ENCODE results near the gene IL2RA. TPM values are rescaled to one million over a fixed set of nuclear protein-coding genes. Genes with fewer than 3 reads are reported as not detected.

Gene IL2RA
- total and polyA plus RNA-seq, 7 experiments from 2014 or later = 0.85 to 266 (median 3.3) TPM

- H3K9me3 ChIP-seq (ENCODE audit: control insufficient read depth in 2 of 3, low read length in 3 of 3) = no peaks in the 10 kb centered on the region
- peaks cover 0 to 16% of the 10 kb centered on the region in 2 donors for H3K4me1 ChIP-seq (ENCODE audit: control insufficient read depth in 2 of 2, insufficient read depth in 2 of 2, low read length in 2 of 2)
- no peaks in the 10 kb centered on the region for H3K27me3 ChIP-seq (ENCODE audit: control insufficient read depth in 2 of 2, insufficient read depth in 2 of 2, low read length in 2 of 2)
- CTCF ChIA-PET = no interaction called here
- Mint-ChIP-seq H3K4me3 (no peak overlapping the region), H3K4me1 (peaks cover 18 to 60% (median 26%) of the 10 kb centered on the region in 7 donors), H3K36me3 (peaks cover 0 to 20% (median 4%) of the 10 kb centered on the region in 5 donors), H3K9me3 (no peaks in the 10 kb centered on the region), H3K27me3 (no peaks in the 10 kb centered on the region), H3K27ac (no peak overlapping the region)
- peaks cover 0 to 4% (median 3%) of the 10 kb centered on the region in 3 experiments for H3K36me3 ChIP-seq (ENCODE audit: control insufficient read depth in 2 of 3, insufficient read depth in 3 of 3, low read length in 3 of 3)
- intact Hi-C loops (cut with micrococcal nuclease) = loop anchor here (10.0 kb wide), 3 partner anchors 158 to 1148 kb away; partner anchors contain the start of genes AKR1E2 (in 1 of the 2) and GDI2 (in 1 of the 2)
- no peak for DNase-seq
- POLR2A ChIA-PET = no interaction called here
- no peak overlapping the region for H3K4me3 ChIP-seq (ENCODE audit: low read length)
- no peak for ATAC-seq
- no peak overlapping the region for H3K27ac ChIP-seq (ENCODE audit: low read depth, low read length)
Observed at GRCh38 chr10:5973069-5973468, 89.1 kb downstream of the IL2RA start.

DNA sequence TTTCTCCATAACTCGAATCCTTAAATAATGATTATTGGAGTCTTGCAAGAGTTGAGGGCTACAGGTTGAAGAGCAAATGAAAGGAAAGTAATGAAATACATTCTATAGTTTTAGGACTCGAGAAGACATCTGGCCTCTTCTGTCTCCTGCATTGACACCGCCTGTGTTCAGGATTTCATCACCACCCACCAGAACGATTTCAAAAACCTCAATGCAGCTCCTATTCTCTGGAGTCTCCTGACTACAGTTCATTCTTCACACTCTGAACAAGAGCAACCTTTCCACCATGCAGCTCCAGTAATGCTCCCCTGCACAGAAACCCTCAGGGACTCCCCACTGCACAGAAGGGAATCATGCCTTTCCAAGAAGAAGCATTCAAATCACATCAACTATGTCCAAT is 90.3 kb downstream of the IL2RA start:
- ChIA-PET CTCF (no interaction called here), POLR2A (no interaction called here)
- peak overlapping the region in 1 of 10 donors; percentile 61 for H3K4me3 Mint-ChIP-seq

DNA sequence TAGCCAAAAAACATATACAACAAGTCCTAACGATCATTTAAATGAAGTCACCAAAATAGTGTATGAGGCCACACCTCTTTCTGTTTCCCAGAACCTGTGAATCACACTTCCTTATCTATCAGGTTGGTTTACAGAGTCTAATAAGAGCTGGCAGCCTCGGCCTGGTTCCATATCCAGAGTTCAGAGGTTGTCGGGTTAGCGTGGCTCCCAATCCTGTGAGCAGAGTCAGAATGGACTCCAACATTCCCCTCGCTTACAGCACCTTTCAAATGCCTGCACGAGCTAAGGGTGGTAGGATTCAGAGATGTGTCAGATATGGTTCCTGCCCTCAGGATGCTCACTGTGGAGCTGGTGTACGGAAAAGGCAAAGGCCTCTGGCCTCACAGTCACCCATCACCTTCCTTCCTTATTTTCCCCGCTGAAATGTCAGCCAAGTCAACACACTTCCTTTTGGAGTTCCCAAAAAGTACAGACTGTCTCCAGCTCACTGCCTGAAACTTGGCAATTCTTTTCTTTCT is 90.8 kb downstream of the IL2RA start:
- Histone ChIP-seq H3K36me3 (ENCODE audit: control insufficient read depth in 2 of 3, insufficient read depth in 3 of 3, low read length in 3 of 3) (peaks cover 0 to 3% (median 0%) of the 10 kb centered on the region in 3 experiments), H3K9me3 (ENCODE audit: control insufficient read depth in 2 of 3, low read length in 3 of 3) (no peaks in the 10 kb centered on the region), H3K27me3 (ENCODE audit: control insufficient read depth in 2 of 2, insufficient read depth in 2 of 2, low read length in 2 of 2) (no peaks in the 10 kb centered on the region), H3K27ac (ENCODE audit: low read depth, low read length) (no peak overlapping the region), H3K4me3 (ENCODE audit: low read length) (no peak overlapping the region), H3K4me1 (ENCODE audit: control insufficient read depth in 2 of 2, insufficient read depth in 2 of 2, low read length in 2 of 2) (peaks cover 0 to 15% of the 10 kb centered on the region in 2 donors)
- peaks cover 0 to 22% (median 4%) of the 10 kb centered on the region in 5 donors for H3K36me3 Mint-ChIP-seq
- peak overlapping the region in 1 of 10 donors; percentile 61 for H3K4me3 Mint-ChIP-seq
- DNase-seq (no peak), ATAC-seq (no peak)
- H3K27me3 Mint-ChIP-seq = no peaks in the 10 kb centered on the region
- CTCF ChIA-PET = no interaction called here
- H3K9me3 Mint-ChIP-seq = no peaks in the 10 kb centered on the region
- intact Hi-C loops (cut with micrococcal nuclease) = loop anchor here (10.0 kb wide), 3 partner anchors 157 to 1147 kb away; partner anchors contain the start of genes AKR1E2 (in 1 of the 2) and GDI2 (in 1 of the 2)
- peaks cover 14 to 58% (median 22%) of the 10 kb centered on the region in 7 donors for H3K4me1 Mint-ChIP-seq
- peak overlapping the region in 3 of 9 donors; percentile 3 to 85 (median 42) for H3K27ac Mint-ChIP-seq
- POLR2A ChIA-PET = no interaction called here

More for the DNA sequence above, 90.3 kb downstream of the IL2RA start:
- H3K36me3 Mint-ChIP-seq = peaks cover 0 to 22% (median 4%) of the 10 kb centered on the region in 5 donors
- no peak for DNase-seq
- intact Hi-C loops (cut with micrococcal nuclease) = loop anchor here (10.0 kb wide), 3 partner anchors 157 to 1147 kb away; partner anchors contain the start of genes AKR1E2 (in 1 of the 2) and GDI2 (in 1 of the 2)
- no peaks in the 10 kb centered on the region for H3K9me3 Mint-ChIP-seq
- peaks cover 17 to 60% (median 25%) of the 10 kb centered on the region in 7 donors for H3K4me1 Mint-ChIP-seq
- peaks cover 0 to 3% (median 0%) of the 10 kb centered on the region in 3 experiments for H3K36me3 ChIP-seq (ENCODE audit: control insufficient read depth in 2 of 3, insufficient read depth in 3 of 3, low read length in 3 of 3)
- H3K27ac ChIP-seq (ENCODE audit: low read depth, low read length) = no peak overlapping the region
- ATAC-seq = no peak
- H3K4me1 ChIP-seq (ENCODE audit: control insufficient read depth in 2 of 2, insufficient read depth in 2 of 2, low read length in 2 of 2) = peaks cover 0 to 15% of the 10 kb centered on the region in 2 donors
- H3K27me3 Mint-ChIP-seq = no peaks in the 10 kb centered on the region
- H3K27me3 ChIP-seq (ENCODE audit: control insufficient read depth in 2 of 2, insufficient read depth in 2 of 2, low read length in 2 of 2) = no peaks in the 10 kb centered on the region
- H3K27ac Mint-ChIP-seq = peak overlapping the region in 4 of 9 donors; percentile 3 to 85 (median 31)
- H3K4me3 ChIP-seq (ENCODE audit: low read length) = no peak overlapping the region
- no peaks in the 10 kb centered on the region for H3K9me3 ChIP-seq (ENCODE audit: control insufficient read depth in 2 of 3, low read length in 3 of 3)

DNA sequence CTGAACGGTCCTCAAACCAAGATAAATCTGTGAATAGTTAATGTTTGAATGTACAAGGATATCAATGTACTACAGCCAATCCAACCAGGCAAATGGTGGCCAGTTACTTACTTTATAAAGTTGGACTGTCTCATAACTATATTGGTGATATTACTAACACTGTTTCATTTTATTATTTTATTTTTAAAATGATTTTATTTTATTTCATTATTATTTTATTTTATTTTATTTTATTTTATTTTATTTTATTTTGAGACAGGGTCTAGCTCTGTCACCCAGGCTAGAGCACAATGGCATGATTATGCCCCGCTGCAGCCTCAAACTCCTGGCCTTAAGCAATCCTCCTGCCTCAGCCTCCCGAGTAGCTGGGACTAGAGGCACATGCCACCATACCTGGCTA is 91.6 kb downstream of the IL2RA start:
- Mint-ChIP-seq H3K27me3 (no peaks in the 10 kb centered on the region), H3K9me3 (no peaks in the 10 kb centered on the region), H3K4me3 (peak overlapping the region in 1 of 10 donors; percentile 42), H3K27ac (peak overlapping the region in 1 of 9 donors; percentile 85), H3K36me3 (peaks cover 0 to 20% (median 4%) of the 10 kb centered on the region in 5 donors), H3K4me1 (peaks cover 5 to 51% (median 18%) of the 10 kb centered on the region in 7 donors)
- peaks cover 0 to 4% (median 3%) of the 10 kb centered on the region in 3 experiments for H3K36me3 ChIP-seq (ENCODE audit: control insufficient read depth in 2 of 3, insufficient read depth in 3 of 3, low read length in 3 of 3)
- no peaks in the 10 kb centered on the region for H3K27me3 ChIP-seq (ENCODE audit: control insufficient read depth in 2 of 2, insufficient read depth in 2 of 2, low read length in 2 of 2)
- intact Hi-C loops (cut with micrococcal nuclease) = loop anchor here (10.0 kb wide), 3 partner anchors 156 to 1146 kb away; partner anchors contain the start of genes AKR1E2 (in 1 of the 2) and GDI2 (in 1 of the 2)
- POLR2A ChIA-PET = no interaction called here
- H3K4me1 ChIP-seq (ENCODE audit: control insufficient read depth in 2 of 2, insufficient read depth in 2 of 2, low read length in 2 of 2) = peaks cover 0 to 15% of the 10 kb centered on the region in 2 donors
- no peaks in the 10 kb centered on the region for H3K9me3 ChIP-seq (ENCODE audit: control insufficient read depth in 2 of 3, low read length in 3 of 3)
- ATAC-seq (no peak), DNase-seq (peak in 1 of 9 donors; percentile 7)
- CTCF ChIA-PET = no interaction called here
- no peak overlapping the region for H3K4me3 ChIP-seq (ENCODE audit: low read length)
- no peak overlapping the region for H3K27ac ChIP-seq (ENCODE audit: low read depth, low read length)

DNA sequence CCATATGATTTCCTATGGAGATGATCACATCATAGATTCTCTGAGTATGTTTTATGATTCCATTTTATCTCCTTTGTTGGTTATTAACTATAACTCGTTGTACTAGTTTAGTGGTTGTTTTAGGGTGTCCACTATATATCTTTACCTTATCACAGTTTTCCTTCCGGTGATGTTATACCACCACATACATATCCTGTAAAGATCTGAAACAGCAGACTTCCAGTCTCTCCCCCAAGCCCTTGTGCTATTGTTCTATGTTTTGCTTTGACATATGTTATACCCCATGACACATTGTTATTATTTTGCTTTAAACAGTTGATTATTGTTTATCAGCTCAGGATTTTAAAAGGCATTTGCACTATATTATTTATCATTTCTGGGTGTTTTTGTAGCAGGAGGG is 92.1 kb downstream of the IL2RA start:
- H3K9me3 Mint-ChIP-seq = no peaks in the 10 kb centered on the region
- peaks cover 0 to 4% (median 3%) of the 10 kb centered on the region in 3 experiments for H3K36me3 ChIP-seq (ENCODE audit: control insufficient read depth in 2 of 3, insufficient read depth in 3 of 3, low read length in 3 of 3)
- H3K9me3 ChIP-seq (ENCODE audit: control insufficient read depth in 2 of 3, low read length in 3 of 3) = no peaks in the 10 kb centered on the region
- ChIA-PET POLR2A (no interaction called here), CTCF (no interaction called here)
- H3K4me3 Mint-ChIP-seq = no peak overlapping the region
- no peak for ATAC-seq
- H3K27ac Mint-ChIP-seq = peak overlapping the region in 1 of 9 donors; percentile 44
- H3K27ac ChIP-seq (ENCODE audit: low read depth, low read length) = no peak overlapping the region
- peaks cover 0 to 15% of the 10 kb centered on the region in 2 donors for H3K4me1 ChIP-seq (ENCODE audit: control insufficient read depth in 2 of 2, insufficient read depth in 2 of 2, low read length in 2 of 2)
- H3K4me3 ChIP-seq (ENCODE audit: low read length) = no peak overlapping the region
- intact Hi-C loops (cut with micrococcal nuclease) = loop anchor here (10.0 kb wide), 3 partner anchors 155 to 1145 kb away; partner anchors contain the start of genes AKR1E2 (in 1 of the 2) and GDI2 (in 1 of the 2)
- H3K27me3 Mint-ChIP-seq = no peaks in the 10 kb centered on the region
- peaks cover 0 to 17% (median 4%) of the 10 kb centered on the region in 5 donors for H3K36me3 Mint-ChIP-seq
- H3K27me3 ChIP-seq (ENCODE audit: control insufficient read depth in 2 of 2, insufficient read depth in 2 of 2, low read length in 2 of 2) = no peaks in the 10 kb centered on the region
- H3K4me1 Mint-ChIP-seq = peaks cover under 1 to 49% (median 14%) of the 10 kb centered on the region in 7 donors
- no peak for DNase-seq

- Histone ChIP-seq H3K36me3 (ENCODE audit: control insufficient read depth in 2 of 3, insufficient read depth in 3 of 3, low read length in 3 of 3) (peaks cover 0 to 5% (median 4%) of the 10 kb centered on the region in 3 experiments), H3K4me1 (ENCODE audit: control insufficient read depth in 2 of 2, insufficient read depth in 2 of 2, low read length in 2 of 2) (peaks cover 0 to 15% of the 10 kb centered on the region in 2 donors), H3K27me3 (ENCODE audit: control insufficient read depth in 2 of 2, insufficient read depth in 2 of 2, low read length in 2 of 2) (no peaks in the 10 kb centered on the region), H3K4me3 (ENCODE audit: low read length) (no peak overlapping the region), H3K9me3 (ENCODE audit: control insufficient read depth in 2 of 3, low read length in 3 of 3) (no peaks in the 10 kb centered on the region), H3K27ac (ENCODE audit: low read depth, low read length) (no peak overlapping the region)
- intact Hi-C loops (cut with micrococcal nuclease) = no loop called here
- Mint-ChIP-seq H3K27ac (peak overlapping the region in 2 of 9 donors; percentile 29 to 57), H3K36me3 (peaks cover 0 to 15% (median 4%) of the 10 kb centered on the region in 5 donors), H3K4me3 (no peak overlapping the region), H3K9me3 (no peaks in the 10 kb centered on the region), H3K4me1 (peaks cover 0 to 43% (median 12%) of the 10 kb centered on the region in 7 donors), H3K27me3 (no peaks in the 10 kb centered on the region)
- ChIA-PET POLR2A (interaction anchor here (0.7 kb wide), 1 partner anchor 78 kb away, joined by 3 read pairs; no protein-coding TSS in a partner anchor), CTCF (no interaction called here)
- no peak for ATAC-seq
- DNase-seq = peak in 1 of 9 donors; percentile 8
Observed at GRCh38 chr10:5968681-5969453, 93.3 kb downstream of the IL2RA start.
